A549 treated with Mapracorat at 1 μM for 4 hours (cell line): ENCODE results near the gene SMARCAL1. TPM values are rescaled to one million over a fixed set of nuclear protein-coding genes. Genes with fewer than 3 reads are reported as not detected.

Experiments used
- total RNA-seq: library from RNA; stranded (reverse); fragments of 200-300 nt; extraction: Qiagen RNA extraction; gene quantifications from 5 replicates; pipeline ENCODE4 v1.2.3, GENCODE V29; 2022

Gene SMARCAL1
- 13.2 to 15.3 TPM (median 14.4 TPM) in 5 replicates for total RNA-seq

GRCh38 chr2:216412022-216412999, at the start of gene SMARCAL1:
Gene SMARCAL1 (plus strand): TSS chr2:216412484. CDS start chr2:216414705, 2,221 bp downstream.

GRCh38 chr2:216371721-216372702, 40.3 kb upstream of the SMARCAL1 start, which contains the start of gene MARCHF4:
Gene MARCHF4 (minus strand): TSS chr2:216372483. CDS start chr2:216370260, 2,223 bp downstream.

GRCh38 chr2:216498379-216499352, 86.4 kb downstream of the SMARCAL1 start, which contains the start of gene RPL37A:
Gene RPL37A (plus strand): TSS chr2:216498844. CDS start chr2:216498875, 31 bp downstream.

Other genes with a start within 250 kb of the SMARCAL1 start
- gene MARCHF4, start 40.0 kb upstream of the SMARCAL1 start, total RNA-seq: 27.4 to 34.5 TPM (median 32.4 TPM) in 5 replicates
- 4,919 to 5,349 TPM (median 4,978 TPM) in 5 replicates for gene RPL37A, start 86.4 kb downstream of the SMARCAL1 start, total RNA-seq
- gene IGFBP2, start 220.9 kb downstream of the SMARCAL1 start, total RNA-seq: 66.0 to 94.9 TPM (median 90.1 TPM) in 5 replicates